H1 (cell line): Measurements from ENCODE around the gene ACKR3. TPM values are rescaled to one million over a fixed set of nuclear protein-coding genes. Genes with fewer than 3 reads are reported as not detected.

Experiments
- CHD2 ChIP-seq: IDR thresholded peaks from 2 replicates; pipeline ENCODE4 v1.6.1; 2012; ENCODE audit warnings: low read length, improper control_type of control experiment
- CREB1 ChIP-seq: IDR thresholded peaks from 2 replicates; pipeline ENCODE4 v1.6.1; 2012; ENCODE audit warnings: inconsistent platforms
- CTBP2 ChIP-seq: IDR thresholded peaks from 2 replicates; pipeline ENCODE4 v1.7.0; 2011; ENCODE audit warnings: borderline replicate concordance, mild to moderate bottlenecking, moderate library complexity, mixed read lengths, low read length; ENCODE audit not compliant: insufficient read depth, insufficient read length
- EP300 ChIP-seq, 2 experiments: IDR thresholded peaks; 1 replicate in 1 of 2; 2 replicates in 1 of 2; pipeline ENCODE4 v1.6.1; 2011 to 2012; ENCODE audit warnings: low read depth in 2 of 2, low read length in 2 of 2, mild to moderate bottlenecking in 2 of 2, borderline replicate concordance in 1 of 2, inconsistent platforms in 1 of 2, moderate library complexity in 1 of 2
- HDAC2 ChIP-seq, 2 experiments: fragments of 300-600 bp in 1 of 2; sonication (generic) in 1 of 2; IDR thresholded peaks; 2 replicates each; pipeline ENCODE4 v1.6.1; 2011 to 2012; ENCODE audit warnings: low read depth in 2 of 2, low read length in 2 of 2, mild to moderate bottlenecking in 2 of 2, moderate library complexity in 2 of 2, borderline replicate concordance in 1 of 2, inconsistent platforms in 1 of 2
- KDM5A ChIP-seq: fragments of 200-600 bp; IDR thresholded peaks from 2 replicates; pipeline ENCODE4 v1.7.1; 2012; ENCODE audit warnings: mild to moderate bottlenecking, low read length, inconsistent platforms, mixed read lengths
- PHF8 ChIP-seq: fragments of 200-600 bp; sonication (generic); conservative IDR thresholded peaks from 2 replicates; pipeline ENCODE4 v1.7.1; 2012; ENCODE audit warnings: low read depth, mild to moderate bottlenecking, inconsistent platforms, low read length, moderate library complexity
- TEAD4 ChIP-seq: IDR thresholded peaks from 2 replicates; pipeline ENCODE4 v1.6.1; 2012; ENCODE audit warnings: low read depth, low read length, inconsistent platforms, mixed read lengths
- polyA plus RNA-seq, 7 experiments: library from polyadenylated mRNA; depleted of rRNA in 3 of 7; stranded (reverse) in 5 of 7; unstranded in 2 of 7; fragments of >200 nt in 5 of 7; fragments of 200-250 nt in 2 of 7; gene quantifications; 1 replicate in 5 of 7; 2 replicates in 1 of 7; 4 replicates in 1 of 7; pipeline versions ENCODE4 v1.2.1 to v1.2.3, GENCODE V29; 2011 to 2013; ENCODE audit warnings: missing spikeins in 2 of 7, mixed read lengths in 2 of 7
- total RNA-seq: library from RNA; stranded (reverse); fragmentation: NEBNext Ultra II Directional; extraction: Animal tissue kit (Norgen Biotek cat#: 25700); gene quantifications from 2 replicates; pipeline ENCODE4 v1.2.1, GENCODE V29; 2021
- TF ChIP-seq, protein P1 (sequence below): fragments of 300-600 bp; sonication (generic); IDR thresholded peaks from 2 replicates; pipeline ENCODE4 v1.7.1; 2012; ENCODE audit warnings: low read length, moderate library complexity, mild to moderate bottlenecking, inconsistent platforms; ENCODE audit not compliant: insufficient replicate concordance
- TF ChIP-seq, protein P2 (sequence below): IDR thresholded peaks from 2 replicates; pipeline ENCODE4 v1.6.1; 2012; ENCODE audit warnings: low read length, inconsistent platforms

The ACKR3 gene
- total and polyA plus RNA-seq, 2 of the 8 experiments (the other 6 are each of a cell fraction or from before 2014, with no cell fraction given), result 1.4 to 24.4 TPM

DNA sequence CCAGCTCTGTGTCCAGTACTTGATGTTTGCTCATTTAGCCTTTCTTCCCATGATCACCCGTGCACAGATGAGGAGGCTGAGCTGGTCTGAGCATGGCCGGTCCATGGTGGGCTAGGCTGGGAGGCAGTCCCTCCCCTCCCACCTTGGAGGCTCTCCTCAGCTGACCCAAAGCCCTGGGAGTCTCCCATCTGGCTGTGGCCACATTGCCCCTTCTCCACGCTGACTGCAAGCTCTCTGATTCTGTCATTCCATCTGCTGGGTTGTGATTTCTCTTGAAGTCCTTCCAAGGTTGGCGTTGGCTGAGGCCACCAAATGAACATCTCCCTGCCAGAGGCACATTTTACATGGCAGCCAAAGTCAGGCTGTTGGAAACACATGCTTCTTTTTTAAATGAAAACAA is 44.0 kb downstream of the ACKR3 start (continued):
- TF ChIP-seq, protein P1, sequence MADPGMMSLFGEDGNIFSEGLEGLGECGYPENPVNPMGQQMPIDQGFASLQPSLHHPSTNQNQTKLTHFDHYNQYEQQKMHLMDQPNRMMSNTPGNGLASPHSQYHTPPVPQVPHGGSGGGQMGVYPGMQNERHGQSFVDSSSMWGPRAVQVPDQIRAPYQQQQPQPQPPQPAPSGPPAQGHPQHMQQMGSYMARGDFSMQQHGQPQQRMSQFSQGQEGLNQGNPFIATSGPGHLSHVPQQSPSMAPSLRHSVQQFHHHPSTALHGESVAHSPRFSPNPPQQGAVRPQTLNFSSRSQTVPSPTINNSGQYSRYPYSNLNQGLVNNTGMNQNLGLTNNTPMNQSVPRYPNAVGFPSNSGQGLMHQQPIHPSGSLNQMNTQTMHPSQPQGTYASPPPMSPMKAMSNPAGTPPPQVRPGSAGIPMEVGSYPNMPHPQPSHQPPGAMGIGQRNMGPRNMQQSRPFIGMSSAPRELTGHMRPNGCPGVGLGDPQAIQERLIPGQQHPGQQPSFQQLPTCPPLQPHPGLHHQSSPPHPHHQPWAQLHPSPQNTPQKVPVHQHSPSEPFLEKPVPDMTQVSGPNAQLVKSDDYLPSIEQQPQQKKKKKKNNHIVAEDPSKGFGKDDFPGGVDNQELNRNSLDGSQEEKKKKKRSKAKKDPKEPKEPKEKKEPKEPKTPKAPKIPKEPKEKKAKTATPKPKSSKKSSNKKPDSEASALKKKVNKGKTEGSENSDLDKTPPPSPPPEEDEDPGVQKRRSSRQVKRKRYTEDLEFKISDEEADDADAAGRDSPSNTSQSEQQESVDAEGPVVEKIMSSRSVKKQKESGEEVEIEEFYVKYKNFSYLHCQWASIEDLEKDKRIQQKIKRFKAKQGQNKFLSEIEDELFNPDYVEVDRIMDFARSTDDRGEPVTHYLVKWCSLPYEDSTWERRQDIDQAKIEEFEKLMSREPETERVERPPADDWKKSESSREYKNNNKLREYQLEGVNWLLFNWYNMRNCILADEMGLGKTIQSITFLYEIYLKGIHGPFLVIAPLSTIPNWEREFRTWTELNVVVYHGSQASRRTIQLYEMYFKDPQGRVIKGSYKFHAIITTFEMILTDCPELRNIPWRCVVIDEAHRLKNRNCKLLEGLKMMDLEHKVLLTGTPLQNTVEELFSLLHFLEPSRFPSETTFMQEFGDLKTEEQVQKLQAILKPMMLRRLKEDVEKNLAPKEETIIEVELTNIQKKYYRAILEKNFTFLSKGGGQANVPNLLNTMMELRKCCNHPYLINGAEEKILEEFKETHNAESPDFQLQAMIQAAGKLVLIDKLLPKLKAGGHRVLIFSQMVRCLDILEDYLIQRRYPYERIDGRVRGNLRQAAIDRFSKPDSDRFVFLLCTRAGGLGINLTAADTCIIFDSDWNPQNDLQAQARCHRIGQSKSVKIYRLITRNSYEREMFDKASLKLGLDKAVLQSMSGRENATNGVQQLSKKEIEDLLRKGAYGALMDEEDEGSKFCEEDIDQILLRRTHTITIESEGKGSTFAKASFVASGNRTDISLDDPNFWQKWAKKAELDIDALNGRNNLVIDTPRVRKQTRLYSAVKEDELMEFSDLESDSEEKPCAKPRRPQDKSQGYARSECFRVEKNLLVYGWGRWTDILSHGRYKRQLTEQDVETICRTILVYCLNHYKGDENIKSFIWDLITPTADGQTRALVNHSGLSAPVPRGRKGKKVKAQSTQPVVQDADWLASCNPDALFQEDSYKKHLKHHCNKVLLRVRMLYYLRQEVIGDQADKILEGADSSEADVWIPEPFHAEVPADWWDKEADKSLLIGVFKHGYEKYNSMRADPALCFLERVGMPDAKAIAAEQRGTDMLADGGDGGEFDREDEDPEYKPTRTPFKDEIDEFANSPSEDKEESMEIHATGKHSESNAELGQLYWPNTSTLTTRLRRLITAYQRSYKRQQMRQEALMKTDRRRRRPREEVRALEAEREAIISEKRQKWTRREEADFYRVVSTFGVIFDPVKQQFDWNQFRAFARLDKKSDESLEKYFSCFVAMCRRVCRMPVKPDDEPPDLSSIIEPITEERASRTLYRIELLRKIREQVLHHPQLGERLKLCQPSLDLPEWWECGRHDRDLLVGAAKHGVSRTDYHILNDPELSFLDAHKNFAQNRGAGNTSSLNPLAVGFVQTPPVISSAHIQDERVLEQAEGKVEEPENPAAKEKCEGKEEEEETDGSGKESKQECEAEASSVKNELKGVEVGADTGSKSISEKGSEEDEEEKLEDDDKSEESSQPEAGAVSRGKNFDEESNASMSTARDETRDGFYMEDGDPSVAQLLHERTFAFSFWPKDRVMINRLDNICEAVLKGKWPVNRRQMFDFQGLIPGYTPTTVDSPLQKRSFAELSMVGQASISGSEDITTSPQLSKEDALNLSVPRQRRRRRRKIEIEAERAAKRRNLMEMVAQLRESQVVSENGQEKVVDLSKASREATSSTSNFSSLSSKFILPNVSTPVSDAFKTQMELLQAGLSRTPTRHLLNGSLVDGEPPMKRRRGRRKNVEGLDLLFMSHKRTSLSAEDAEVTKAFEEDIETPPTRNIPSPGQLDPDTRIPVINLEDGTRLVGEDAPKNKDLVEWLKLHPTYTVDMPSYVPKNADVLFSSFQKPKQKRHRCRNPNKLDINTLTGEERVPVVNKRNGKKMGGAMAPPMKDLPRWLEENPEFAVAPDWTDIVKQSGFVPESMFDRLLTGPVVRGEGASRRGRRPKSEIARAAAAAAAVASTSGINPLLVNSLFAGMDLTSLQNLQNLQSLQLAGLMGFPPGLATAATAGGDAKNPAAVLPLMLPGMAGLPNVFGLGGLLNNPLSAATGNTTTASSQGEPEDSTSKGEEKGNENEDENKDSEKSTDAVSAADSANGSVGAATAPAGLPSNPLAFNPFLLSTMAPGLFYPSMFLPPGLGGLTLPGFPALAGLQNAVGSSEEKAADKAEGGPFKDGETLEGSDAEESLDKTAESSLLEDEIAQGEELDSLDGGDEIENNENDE, result no peak
- TF ChIP-seq KDM5A, result no peak
- TF ChIP-seq CHD2, result no peak
- no peak for TF ChIP-seq EP300 (IDR thresholded peaks at IDR 0.05; ENCODE audit: borderline replicate concordance in 1 of 2, low read depth in 2 of 2, low read length in 2 of 2)
- TF ChIP-seq CTBP2, result no peak
- no peak for TF ChIP-seq CREB1
- TF ChIP-seq, protein P2, sequence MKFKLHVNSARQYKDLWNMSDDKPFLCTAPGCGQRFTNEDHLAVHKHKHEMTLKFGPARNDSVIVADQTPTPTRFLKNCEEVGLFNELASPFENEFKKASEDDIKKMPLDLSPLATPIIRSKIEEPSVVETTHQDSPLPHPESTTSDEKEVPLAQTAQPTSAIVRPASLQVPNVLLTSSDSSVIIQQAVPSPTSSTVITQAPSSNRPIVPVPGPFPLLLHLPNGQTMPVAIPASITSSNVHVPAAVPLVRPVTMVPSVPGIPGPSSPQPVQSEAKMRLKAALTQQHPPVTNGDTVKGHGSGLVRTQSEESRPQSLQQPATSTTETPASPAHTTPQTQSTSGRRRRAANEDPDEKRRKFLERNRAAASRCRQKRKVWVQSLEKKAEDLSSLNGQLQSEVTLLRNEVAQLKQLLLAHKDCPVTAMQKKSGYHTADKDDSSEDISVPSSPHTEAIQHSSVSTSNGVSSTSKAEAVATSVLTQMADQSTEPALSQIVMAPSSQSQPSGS, result no peak
- no peak for TF ChIP-seq PHF8
- TF ChIP-seq TEAD4, result no peak
- TF ChIP-seq HDAC2 (IDR thresholded peaks at IDR 0.05; ENCODE audit: borderline replicate concordance in 1 of 2, low read depth in 2 of 2, low read length in 2 of 2), result no peak
